Erythroblast (primary cell): ENCODE measurements around the gene KRT86.
"Not testable (repeated sequence)": the region's sequence is repeated elsewhere in the genome, so short reads cannot be mapped to it uniquely, and the experiment has no call there.

Source experiments
- DNase-seq, 2 experiments: peaks; one replicate each; lab custom pipeline; 2025; lab: John Stamatoyannopoulos, UW
- GATA1 ChIP-seq: IDR thresholded peaks from 2 replicates; pipeline ENCODE4 v1.6.1; 2011; ENCODE audit warnings: low read depth, mild to moderate bottlenecking, control low read depth, low read length, moderate library complexity
- POLR2A ChIP-seq: IDR thresholded peaks from 2 replicates; pipeline ENCODE4 v1.6.1; 2011; ENCODE audit warnings: mild to moderate bottlenecking, low read length

KRT86 gene

GRCh38 chr12:52233462-52234207 lies 40.8 kb upstream of the KRT86 start:
- TF ChIP-seq GATA1 (no peak), POLR2A (no peak)
- no peak for DNase-seq

- TF ChIP-seq GATA1 (no peak), POLR2A (no peak)
Observed at GRCh38 chr12:52234223-52234810, 40.1 kb upstream of the KRT86 start.

GRCh38 chr12:52235001-52235764 lies 39.3 kb upstream of the KRT86 start:
- TF ChIP-seq GATA1 (no peak), POLR2A (no peak)
- DNase-seq = no peak

More at GRCh38 chr12:52234223-52234810, 40.1 kb upstream of the KRT86 start:
- no peak for DNase-seq

- no peak for DNase-seq
- no peak for TF ChIP-seq GATA1
- TF ChIP-seq POLR2A = no peak
Observed at GRCh38 chr12:52235822-52236361, 38.6 kb upstream of the KRT86 start.

GRCh38 chr12:52236386-52237050 lies 37.9 kb upstream of the KRT86 start:
- no peak for TF ChIP-seq POLR2A
- no peak for TF ChIP-seq GATA1
- DNase-seq = no peak

- TF ChIP-seq GATA1 (no peak), POLR2A (no peak)
- no peak for DNase-seq
Observed at GRCh38 chr12:52238207-52238840, 36.1 kb upstream of the KRT86 start.

- DNase-seq = no peak
- no peak for TF ChIP-seq POLR2A
- no peak for TF ChIP-seq GATA1
Observed at GRCh38 chr12:52238916-52239646, 35.4 kb upstream of the KRT86 start.

GRCh38 chr12:52239767-52240166 lies 34.7 kb upstream of the KRT86 start:
- TF ChIP-seq GATA1 = no peak
- TF ChIP-seq POLR2A = no peak
- no peak for DNase-seq

GRCh38 chr12:52240247-52240646 lies 34.2 kb upstream of the KRT86 start:
- not testable (repeated sequence) for DNase-seq

GRCh38 chr12:52241205-52241842 lies 33.1 kb upstream of the KRT86 start:
- DNase-seq = no peak
- TF ChIP-seq POLR2A (no peak), GATA1 (no peak)

GRCh38 chr12:52242442-52243258 lies 31.8 kb upstream of the KRT86 start:
- DNase-seq = no peak
- TF ChIP-seq POLR2A (no peak), GATA1 (no peak)
